Fibroblast of villous mesenchyme (primary cell): ENCODE measurements around the gene CFAP91. TPM values are rescaled to one million over a fixed set of nuclear protein-coding genes. Genes with fewer than 3 reads are reported as not detected.

Source experiments
- DNase-seq: peaks from one replicate; pipeline ENCODE4 v3.0.0-alpha.2; 2010; ENCODE audit warnings: low read depth
- H3K4me3 ChIP-seq: 2 replicates; pipeline ENCODE4 v1.5.1; 2011; ENCODE audit warnings: low read depth, mild to moderate bottlenecking, low read length
- CTCF ChIP-seq: IDR thresholded peaks from 2 replicates; pipeline ENCODE4 v1.5.1; 2012; ENCODE audit warnings: low read depth, mild to moderate bottlenecking, low read length; ENCODE audit not compliant: insufficient read depth
- total RNA-seq: library from RNA; depleted of rRNA; stranded (reverse); fragments of >200 nt; gene quantifications from 2 replicates; pipeline ENCODE4 v1.2.3, GENCODE V29; 2012

The CFAP91 gene
- total RNA-seq, 1 donor = 0.43 TPM

GRCh38 chr3:119723022-119723421 is 20.2 kb downstream of the CFAP91 start:
- no peak for TF ChIP-seq CTCF
- DNase-seq = no peak
- H3K4me3 ChIP-seq = no peak overlapping the region

GRCh38 chr3:119726909-119727308 is 24.1 kb downstream of the CFAP91 start:
- no peak overlapping the region for H3K4me3 ChIP-seq
- DNase-seq = no peak
- TF ChIP-seq CTCF = no peak

GRCh38 chr3:119729996-119730395 is 27.2 kb downstream of the CFAP91 start:
- H3K4me3 ChIP-seq = no peak overlapping the region
- TF ChIP-seq CTCF = no peak
- DNase-seq = no peak

- TF ChIP-seq CTCF = no peak
- H3K4me3 ChIP-seq = no peak overlapping the region
- DNase-seq = peak; percentile 10
Measured at GRCh38 chr3:119731560-119732343, 28.9 kb downstream of the CFAP91 start.

GRCh38 chr3:119733812-119734211 is 31.0 kb downstream of the CFAP91 start:
- TF ChIP-seq CTCF = no peak
- DNase-seq = no peak
- no peak overlapping the region for H3K4me3 ChIP-seq

- no peak for TF ChIP-seq CTCF
- no peak for DNase-seq
- no peak overlapping the region for H3K4me3 ChIP-seq
Measured at GRCh38 chr3:119738741-119739140, 35.9 kb downstream of the CFAP91 start.
